ENCODE results near the gene TBC1D14.

TBC1D14 gene

GRCh38 chr4:7066493-7066892 is 156.9 kb downstream of the TBC1D14 start:
- H3K27ac ChIP-seq: peak overlapping the region; percentile 77; the same call in 1 of the 2 replicates
- TF ChIP-seq CTCF (IDR thresholded peaks at IDR 0.05) (no peak), ZFX (IDR thresholded peaks at IDR 0.05; ENCODE audit: borderline replicate concordance) (no peak)

- TF ChIP-seq ZFX (IDR thresholded peaks at IDR 0.05; ENCODE audit: borderline replicate concordance): no peak
- TF ChIP-seq CTCF (IDR thresholded peaks at IDR 0.05): no peak
- H3K27ac ChIP-seq: peak overlapping the region; percentile 77
These were observed 157.5 kb downstream of the TBC1D14 start for GRCh38 chr4:7067126-7067451.

DNA sequence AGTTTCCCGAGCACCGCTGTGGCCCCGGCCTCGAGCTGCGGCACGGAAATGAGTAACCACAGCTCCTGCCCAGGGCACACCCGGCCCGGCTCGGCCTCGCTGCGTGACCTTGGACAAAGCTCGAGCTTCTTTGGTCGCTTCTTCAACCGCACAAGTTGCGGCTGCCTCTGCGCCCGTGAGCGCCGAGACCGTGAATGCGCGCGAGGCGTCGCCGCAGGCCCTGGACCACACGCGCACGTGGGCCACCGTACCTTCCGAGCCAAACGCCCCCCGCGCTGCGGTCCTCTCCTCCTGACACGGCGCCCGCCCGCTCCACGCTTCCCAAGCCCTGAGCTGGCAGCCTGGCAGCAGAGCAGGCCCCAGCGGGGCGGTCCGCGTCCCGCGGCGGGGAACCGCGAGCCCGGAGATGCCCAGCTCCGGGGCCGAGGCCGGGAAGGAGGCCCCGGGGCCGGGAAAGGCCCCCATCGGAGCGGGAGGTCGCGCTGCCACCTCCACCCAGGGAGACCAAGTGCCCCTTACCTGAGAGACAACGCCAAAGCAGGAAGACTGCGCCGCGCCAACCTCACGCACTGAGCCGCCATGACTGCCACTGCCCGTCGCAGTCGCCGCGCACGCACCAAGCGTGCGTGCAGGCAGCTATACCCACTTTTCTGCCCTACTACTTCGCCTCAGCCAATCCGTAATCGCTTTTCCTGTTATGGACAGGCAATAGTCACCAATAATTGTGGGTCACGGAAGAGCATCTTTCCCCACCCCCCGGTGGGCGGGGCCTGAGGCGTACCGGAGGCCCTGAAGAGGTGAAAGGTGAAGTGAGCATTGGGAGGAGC is 158.0 kb downstream of the TBC1D14 start, which contains the start of gene GRPEL1:
Gene GRPEL1 (minus strand): TSS at position 613 of the 827 bp plus-strand sequence. CDS start 32 bp downstream, at position 581.
- TF ChIP-seq ZFX (IDR thresholded peaks at IDR 0.05; ENCODE audit: borderline replicate concordance) (no peak), CTCF (IDR thresholded peaks at IDR 0.05) (no peak)
- H3K27ac ChIP-seq: peak within 1 kb of the TSS; percentile 77

DNA sequence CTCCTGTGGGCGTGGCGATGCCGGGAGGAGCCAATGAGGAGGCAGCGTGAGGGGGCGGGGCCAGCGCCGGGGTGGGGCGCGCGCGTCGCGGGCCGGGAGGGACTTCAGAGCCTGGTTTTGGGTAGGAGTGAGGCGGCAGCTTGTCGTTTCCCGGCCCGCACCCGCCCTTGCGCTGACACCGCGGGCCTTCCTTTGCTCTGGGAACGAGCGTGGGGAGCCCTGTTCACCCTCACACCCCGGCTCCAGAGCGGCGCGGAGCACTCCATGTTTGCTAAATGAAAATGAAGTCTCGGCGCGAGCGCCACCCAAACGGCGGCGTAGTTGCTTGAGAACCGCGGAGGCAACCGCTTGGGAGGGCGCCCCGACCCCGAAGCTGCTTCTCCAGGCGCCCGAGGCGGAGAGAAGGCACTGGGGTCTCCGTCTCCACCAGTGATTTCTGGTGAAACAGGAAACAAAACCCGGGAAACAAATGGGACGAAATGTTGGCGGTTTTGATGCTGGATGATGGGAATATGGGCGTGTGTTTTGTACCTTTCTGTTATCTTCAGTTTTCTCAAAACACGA is 158.7 kb downstream of the TBC1D14 start:
- TF ChIP-seq ZFX (IDR thresholded peaks at IDR 0.05; ENCODE audit: borderline replicate concordance): no peak
- 0 out of 2 replicates have a peak, but pooled peaks have one; percentile 3 for TF ChIP-seq CTCF (IDR thresholded peaks at IDR 0.05)
- peak overlapping the region; percentile 77 for H3K27ac ChIP-seq

DNA sequence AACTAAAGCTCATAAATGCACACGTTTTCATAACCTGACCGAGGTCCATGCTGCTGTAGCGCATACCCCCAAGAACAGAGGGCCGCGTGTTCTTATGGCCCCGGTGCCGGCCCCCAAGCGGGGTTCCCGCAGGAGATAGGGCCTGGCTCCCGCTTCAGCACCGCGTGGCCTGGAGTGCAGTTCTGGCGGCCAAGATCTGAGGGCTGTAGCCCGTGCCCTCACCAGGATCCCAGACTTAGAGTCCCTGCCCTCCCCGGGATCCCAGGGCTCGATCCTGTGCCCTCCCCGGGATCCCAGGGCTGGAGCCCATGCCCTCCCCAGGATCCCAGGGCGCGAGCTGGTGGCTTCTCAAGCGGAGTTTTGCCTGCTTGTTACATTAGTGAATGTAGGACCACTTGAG is 159.3 kb downstream of the TBC1D14 start:
- H3K27ac ChIP-seq: no peak overlapping the region
- no peak for TF ChIP-seq CTCF (IDR thresholded peaks at IDR 0.05)
- TF ChIP-seq ZFX (IDR thresholded peaks at IDR 0.05; ENCODE audit: borderline replicate concordance): no peak

- TF ChIP-seq ZFX (IDR thresholded peaks at IDR 0.05; ENCODE audit: borderline replicate concordance): no peak
- peak; percentile 97 for TF ChIP-seq CTCF (IDR thresholded peaks at IDR 0.05)
- H3K27ac ChIP-seq: no peak overlapping the region
These were observed 161.3 kb downstream of the TBC1D14 start for GRCh38 chr4:7070729-7071511.
